Measurements from ENCODE around the gene SHISA6.
"Not testable (repeated sequence)": the region's sequence is repeated elsewhere in the genome, so short reads cannot be mapped to it uniquely, and the experiment has no call there.

Gene SHISA6

GRCh38 chr17:11304568-11304967 is 63.6 kb downstream of the SHISA6 start:
- no peak for DNase-seq

GRCh38 chr17:11305524-11305923 is 64.5 kb downstream of the SHISA6 start:
- DNase-seq = no peak

- DNase-seq = no peak
These were observed 67.5 kb downstream of the SHISA6 start for GRCh38 chr17:11308531-11308930.

GRCh38 chr17:11309033-11309432 is 68.0 kb downstream of the SHISA6 start:
- DNase-seq = no peak

- DNase-seq = no peak
These were observed 68.8 kb downstream of the SHISA6 start for GRCh38 chr17:11309850-11310249.

- not testable (repeated sequence) for DNase-seq
These were observed 75.4 kb downstream of the SHISA6 start for GRCh38 chr17:11316451-11316850.

- DNase-seq = no peak
These were observed 77.2 kb downstream of the SHISA6 start for GRCh38 chr17:11318207-11318606.

- no peak for DNase-seq
These were observed 78.9 kb downstream of the SHISA6 start for GRCh38 chr17:11319894-11320293.

- no peak for DNase-seq
These were observed 83.0 kb downstream of the SHISA6 start for GRCh38 chr17:11324021-11324420.

- DNase-seq = no peak
These were observed 83.9 kb downstream of the SHISA6 start for GRCh38 chr17:11324846-11325420.

GRCh38 chr17:11326492-11326891 is 85.5 kb downstream of the SHISA6 start:
- DNase-seq = no peak

GRCh38 chr17:11328770-11329169 is 87.8 kb downstream of the SHISA6 start:
- DNase-seq = no peak

- no peak for DNase-seq
These were observed 89.0 kb downstream of the SHISA6 start for GRCh38 chr17:11330006-11330405.

- no peak for DNase-seq
These were observed 89.8 kb downstream of the SHISA6 start for GRCh38 chr17:11330826-11331225.

GRCh38 chr17:11331547-11332513 is 90.8 kb downstream of the SHISA6 start:
- no peak for DNase-seq

- no peak for DNase-seq
These were observed 91.7 kb downstream of the SHISA6 start for GRCh38 chr17:11332706-11333105.

- DNase-seq = no peak
These were observed 93.5 kb downstream of the SHISA6 start for GRCh38 chr17:11334493-11334892.

- DNase-seq = no peak
These were observed 95.3 kb downstream of the SHISA6 start for GRCh38 chr17:11336290-11336689.

GRCh38 chr17:11340803-11341202 is 99.8 kb downstream of the SHISA6 start:
- no peak for DNase-seq

- no peak for DNase-seq
These were observed 101.1 kb downstream of the SHISA6 start for GRCh38 chr17:11342138-11342537.

- no peak for DNase-seq
These were observed 108.1 kb downstream of the SHISA6 start for GRCh38 chr17:11349106-11349505.

GRCh38 chr17:11351479-11351878 is 110.5 kb downstream of the SHISA6 start:
- DNase-seq = no peak

- no peak for DNase-seq
These were observed 112.6 kb downstream of the SHISA6 start for GRCh38 chr17:11353601-11354000.

GRCh38 chr17:11356371-11356770 is 115.4 kb downstream of the SHISA6 start:
- DNase-seq = no peak
